ENCODE results near the gene RNASE4. TPM values are rescaled to one million over a fixed set of nuclear protein-coding genes. Genes with fewer than 3 reads are reported as not detected.
A peak's percentile ranks its signal among the peaks of the same experiment; 100 is the strongest.

RNASE4 gene
- total RNA-seq, 1 donor from 2014 or later, result 6.3 TPM

- Histone ChIP-seq H3K4me3 (ENCODE audit: insufficient read depth, low read depth, low read length) (no peak overlapping the region), H3K27ac (ENCODE audit: low read depth, low read length) (no peak overlapping the region), H3K4me1 (ENCODE audit: insufficient read depth, low read length) (no peaks in the 10 kb centered on the region), H3K9me3 (ENCODE audit: insufficient read depth, low read depth, low read length) (peaks cover 3% of the 10 kb centered on the region), H3K36me3 (ENCODE audit: insufficient read depth, low read length) (no peaks in the 10 kb centered on the region), H3K4me2 (ENCODE audit: low read length) (no peak overlapping the region), H4K20me1 (ENCODE audit: insufficient read depth, low read length) (no peaks in the 10 kb centered on the region), H3K79me2 (ENCODE audit: insufficient read depth, low read length) (no peaks in the 10 kb centered on the region), H2AFZ (ENCODE audit: low read depth, low read length) (no peak overlapping the region), H3K27me3 (ENCODE audit: insufficient read depth, low read length) (no peaks in the 10 kb centered on the region), H3K9ac (ENCODE audit: low read length) (no peak overlapping the region)
- DNase-seq (ENCODE audit: low read depth), result no peak
- no peaks in the 10 kb centered on the region for H3K36me3 Mint-ChIP-seq (ENCODE audit: low read depth, unreplicated experiment)
- H3K4me3 Mint-ChIP-seq (ENCODE audit: unreplicated experiment), result no peak overlapping the region
- H3K9me3 Mint-ChIP-seq (ENCODE audit: unreplicated experiment), result no peaks in the 10 kb centered on the region
- peaks cover 7% of the 10 kb centered on the region for H3K4me1 Mint-ChIP-seq (ENCODE audit: low read depth, unreplicated experiment)
- no peak for FAIRE-seq
- no peak overlapping the region for H3K27ac Mint-ChIP-seq (ENCODE audit: unreplicated experiment)
- no peaks in the 10 kb centered on the region for H3K27me3 Mint-ChIP-seq (ENCODE audit: low read depth, unreplicated experiment)
- TF ChIP-seq CTCF (IDR thresholded peaks at IDR 0.05; ENCODE audit: insufficient read depth, low read depth, low read length) (no peak), EZH2 (IDR thresholded peaks at IDR 0.05; ENCODE audit: insufficient read depth, low read length) (no peak)
These were observed 57.8 kb downstream of the RNASE4 start for GRCh38 chr14:20742132-20742531.

GRCh38 chr14:20743556-20743955 lies 59.2 kb downstream of the RNASE4 start:
- Histone ChIP-seq H3K4me2 (ENCODE audit: low read length) (no peak overlapping the region), H3K27ac (ENCODE audit: low read depth, low read length) (no peak overlapping the region), H3K27me3 (ENCODE audit: insufficient read depth, low read length) (no peaks in the 10 kb centered on the region), H3K4me3 (ENCODE audit: insufficient read depth, low read depth, low read length) (no peak overlapping the region), H3K79me2 (ENCODE audit: insufficient read depth, low read length) (no peaks in the 10 kb centered on the region), H3K9me3 (ENCODE audit: insufficient read depth, low read depth, low read length) (peaks cover 3% of the 10 kb centered on the region), H2AFZ (ENCODE audit: low read depth, low read length) (no peak overlapping the region), H3K9ac (ENCODE audit: low read length) (no peak overlapping the region), H3K36me3 (ENCODE audit: insufficient read depth, low read length) (no peaks in the 10 kb centered on the region), H4K20me1 (ENCODE audit: insufficient read depth, low read length) (no peaks in the 10 kb centered on the region), H3K4me1 (ENCODE audit: insufficient read depth, low read length) (no peaks in the 10 kb centered on the region)
- Mint-ChIP-seq H3K36me3 (ENCODE audit: low read depth, unreplicated experiment) (no peaks in the 10 kb centered on the region), H3K4me3 (ENCODE audit: unreplicated experiment) (no peak overlapping the region), H3K27ac (ENCODE audit: unreplicated experiment) (no peak overlapping the region), H3K9me3 (ENCODE audit: unreplicated experiment) (no peaks in the 10 kb centered on the region), H3K4me1 (ENCODE audit: low read depth, unreplicated experiment) (peaks cover 7% of the 10 kb centered on the region), H3K27me3 (ENCODE audit: low read depth, unreplicated experiment) (no peaks in the 10 kb centered on the region)
- TF ChIP-seq CTCF (IDR thresholded peaks at IDR 0.05; ENCODE audit: insufficient read depth, low read depth, low read length) (no peak), EZH2 (IDR thresholded peaks at IDR 0.05; ENCODE audit: insufficient read depth, low read length) (no peak)
- FAIRE-seq, result no peak
- no peak for DNase-seq (ENCODE audit: low read depth)

- Mint-ChIP-seq H3K27me3 (ENCODE audit: low read depth, unreplicated experiment) (no peaks in the 10 kb centered on the region), H3K4me3 (ENCODE audit: unreplicated experiment) (no peak within 1 kb of the TSS), H3K4me1 (ENCODE audit: low read depth, unreplicated experiment) (peaks cover 11% of the 10 kb centered on the region), H3K9me3 (ENCODE audit: unreplicated experiment) (peaks cover 3% of the 10 kb centered on the region), H3K27ac (ENCODE audit: unreplicated experiment) (peak within 1 kb of the TSS; percentile 14), H3K36me3 (ENCODE audit: low read depth, unreplicated experiment) (peaks cover 2% of the 10 kb centered on the region)
- Histone ChIP-seq H3K4me3 (ENCODE audit: insufficient read depth, low read depth, low read length) (no peak within 1 kb of the TSS), H3K79me2 (ENCODE audit: insufficient read depth, low read length) (no peaks in the 10 kb centered on the region), H3K27ac (ENCODE audit: low read depth, low read length) (no peak within 1 kb of the TSS), H3K4me2 (ENCODE audit: low read length) (no peak within 1 kb of the TSS), H4K20me1 (ENCODE audit: insufficient read depth, low read length) (no peaks in the 10 kb centered on the region), H3K9ac (ENCODE audit: low read length) (no peak within 1 kb of the TSS), H3K36me3 (ENCODE audit: insufficient read depth, low read length) (no peaks in the 10 kb centered on the region), H2AFZ (ENCODE audit: low read depth, low read length) (no peak within 1 kb of the TSS), H3K27me3 (ENCODE audit: insufficient read depth, low read length) (no peaks in the 10 kb centered on the region), H3K9me3 (ENCODE audit: insufficient read depth, low read depth, low read length) (peaks cover 3% of the 10 kb centered on the region), H3K4me1 (ENCODE audit: insufficient read depth, low read length) (no peaks in the 10 kb centered on the region)
- DNase-seq (ENCODE audit: low read depth), result no peak
- TF ChIP-seq CTCF (IDR thresholded peaks at IDR 0.05; ENCODE audit: insufficient read depth, low read depth, low read length) (no peak), EZH2 (IDR thresholded peaks at IDR 0.05; ENCODE audit: insufficient read depth, low read length) (no peak)
- FAIRE-seq, result no peak
These were observed 61.4 kb downstream of the RNASE4 start, which contains the start of gene EDDM3A for GRCh38 chr14:20745571-20746358. Gene EDDM3A, plus strand, starts transcription at chr14:20745887. Its CDS starts 1,694 bp downstream, at chr14:20747581.

All from astrocyte (in vitro differentiated cells and primary cell).